Measurements from ENCODE around the gene REP15. TPM values are rescaled to one million over a fixed set of nuclear protein-coding genes. Genes with fewer than 3 reads are reported as not detected.

Gene REP15
- total RNA-seq, 4 donors from 2014 or later = 0.40 to 2.5 (median 1.3) TPM

DNA sequence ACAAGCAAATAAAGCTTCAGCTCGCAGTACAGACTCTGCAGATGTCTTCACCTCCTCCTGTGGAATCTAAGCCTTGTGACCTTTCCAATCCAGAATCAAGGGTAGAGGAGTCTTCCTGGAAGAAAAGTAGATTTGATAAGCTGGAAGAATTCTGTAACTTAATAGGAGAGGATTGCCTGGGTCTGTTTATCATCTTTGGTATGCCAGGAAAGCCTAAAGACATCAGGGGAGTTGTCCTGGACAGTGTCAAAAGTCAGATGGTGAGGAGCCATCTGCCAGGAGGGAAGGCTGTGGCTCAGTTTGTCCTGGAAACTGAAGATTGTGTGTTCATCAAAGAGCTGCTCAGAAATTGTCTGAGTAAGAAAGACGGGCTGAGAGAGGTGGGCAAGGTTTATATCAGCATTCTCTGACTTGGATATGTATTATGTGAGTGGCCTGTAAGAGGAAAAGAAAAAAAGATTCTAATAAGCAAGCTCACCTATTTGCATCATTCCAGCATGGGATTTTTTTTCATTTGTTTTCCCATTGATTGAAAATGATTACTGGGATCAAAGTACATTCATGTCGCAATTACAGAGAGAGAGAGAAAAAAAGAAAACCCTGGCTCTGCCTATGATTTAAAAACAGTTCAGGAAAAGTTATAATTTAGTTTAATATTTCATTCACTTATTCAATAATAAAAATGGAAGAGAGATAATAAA is 767 bp downstream of the REP15 start:
- H3K4me3 ChIP-seq = no peak overlapping the region
- TF ChIP-seq EP300 (IDR thresholded peaks at IDR 0.05) (no peak), CTCF (IDR thresholded peaks at IDR 0.05) (no peak), POLR2A (IDR thresholded peaks at IDR 0.05) (no peak), POLR2AphosphoS5 (IDR thresholded peaks at IDR 0.05) (no peak)
- 88 to 97% methylated on average over 2 to 3 of the region's 3 CpGs for WGBS, 2 donors (ENCODE audit: low coverage in 1 of 2)
- ATAC-seq = no peak
- no peaks in the 10 kb centered on the region for H3K4me1 ChIP-seq
- H3K36me3 ChIP-seq = peaks cover 0 to 51% of the 10 kb centered on the region in 2 donors
- H3K9me3 ChIP-seq = no peaks in the 10 kb centered on the region
- H3K27ac ChIP-seq = no peak overlapping the region
- no peaks in the 10 kb centered on the region for H3K27me3 ChIP-seq

- Histone ChIP-seq H3K27me3 (no peaks in the 10 kb centered on the region), H3K4me1 (no peaks in the 10 kb centered on the region), H3K27ac (no peak overlapping the region), H3K9me3 (no peaks in the 10 kb centered on the region), H3K36me3 (no peaks in the 10 kb centered on the region), H3K4me3 (no peak overlapping the region)
- 12 to 18% methylated on average over 4 of the region's 4 CpGs for WGBS, 2 donors (ENCODE audit: low coverage in 1 of 2)
- TF ChIP-seq CTCF (IDR thresholded peaks at IDR 0.05) (peak; percentile 49 to 74 (median 65)), POLR2A (IDR thresholded peaks at IDR 0.05) (no peak), POLR2AphosphoS5 (IDR thresholded peaks at IDR 0.05) (no peak), EP300 (IDR thresholded peaks at IDR 0.05) (no peak)
- ATAC-seq = peak; percentile 64
Observed at GRCh38 chr12:27703720-27704452, 7.6 kb downstream of the REP15 start.

- WGBS, 2 donors (ENCODE audit: low coverage in 1 of 2) = 67 to 83% methylated on average over 1 of the region's 8 CpGs
- no peaks in the 10 kb centered on the region for H3K27me3 ChIP-seq
- H3K4me3 ChIP-seq = no peak overlapping the region
- ATAC-seq = no peak
- H3K9me3 ChIP-seq = no peaks in the 10 kb centered on the region
- H3K27ac ChIP-seq = no peak overlapping the region
- no peak for TF ChIP-seq CTCF (IDR thresholded peaks at IDR 0.05)
- TF ChIP-seq POLR2A (IDR thresholded peaks at IDR 0.05) = no peak
- no peak for TF ChIP-seq EP300 (IDR thresholded peaks at IDR 0.05)
- TF ChIP-seq POLR2AphosphoS5 (IDR thresholded peaks at IDR 0.05) = no peak
- H3K36me3 ChIP-seq = no peaks in the 10 kb centered on the region
- H3K4me1 ChIP-seq = peaks cover 0 to 7% (median 0%) of the 10 kb centered on the region in 3 donors
Observed at GRCh38 chr12:27705263-27705662, 9.0 kb downstream of the REP15 start.

DNA sequence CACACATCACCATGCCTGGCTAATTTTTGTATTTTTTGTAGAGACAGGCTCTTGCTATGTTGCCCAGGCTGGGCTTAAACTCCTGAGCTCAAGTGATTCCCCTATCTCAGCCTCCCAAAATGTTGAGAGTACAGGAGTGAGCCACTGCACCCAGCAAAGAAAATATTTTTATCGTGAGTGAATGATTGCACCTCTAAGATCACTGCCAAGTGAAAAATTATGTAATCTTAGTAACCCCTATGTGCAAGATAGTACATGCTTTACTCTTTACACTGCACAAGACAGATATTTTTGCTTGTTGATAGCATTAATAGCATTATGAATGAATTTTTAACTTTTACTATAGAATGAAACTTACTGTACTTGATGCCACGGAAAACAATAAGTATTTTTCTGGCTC is 11.0 kb downstream of the REP15 start:
- Histone ChIP-seq H3K36me3 (no peaks in the 10 kb centered on the region), H3K27me3 (no peaks in the 10 kb centered on the region), H3K27ac (no peak overlapping the region), H3K4me3 (no peak overlapping the region), H3K9me3 (no peaks in the 10 kb centered on the region), H3K4me1 (peaks cover 0 to 19% (median 7%) of the 10 kb centered on the region in 3 donors)
- 83 to 86% methylated on average over 1 to 2 of the region's 2 CpGs for WGBS, 2 donors (ENCODE audit: low coverage in 1 of 2)
- TF ChIP-seq POLR2AphosphoS5 (IDR thresholded peaks at IDR 0.05) (no peak), CTCF (IDR thresholded peaks at IDR 0.05) (no peak)
- ATAC-seq = no peak

Measured in gastroesophageal sphincter (tissue), 4 donors.